ENCODE data around the gene CRYBG1. TPM values are rescaled to one million over a fixed set of nuclear protein-coding genes. Genes with fewer than 3 reads are reported as not detected.

CRYBG1 gene
- total RNA-seq, 1 experiment from 2014 or later: 0.66 TPM

GRCh38 chr6:106425382-106425781, 64.9 kb downstream of the CRYBG1 start:
- H3K4me3 ChIP-seq (ENCODE audit: insufficient read depth, low read depth, low read length): no peak overlapping the region
- no peaks in the 10 kb centered on the region for H3K36me3 ChIP-seq (replicated peaks; ENCODE audit: control insufficient read depth, insufficient read depth, low read length)
- no peak for DNase-seq
- H3K27me3 ChIP-seq (ENCODE audit: control insufficient read depth, insufficient read depth, low read length): no peaks in the 10 kb centered on the region

- Histone ChIP-seq H3K4me3 (ENCODE audit: insufficient read depth, low read depth, low read length) (no peak overlapping the region), H3K36me3 (replicated peaks; ENCODE audit: control insufficient read depth, insufficient read depth, low read length) (no peaks in the 10 kb centered on the region), H3K27me3 (ENCODE audit: control insufficient read depth, insufficient read depth, low read length) (no peaks in the 10 kb centered on the region)
- no peak for DNase-seq
Observed at GRCh38 chr6:106426250-106426970, 65.9 kb downstream of the CRYBG1 start.

DNA sequence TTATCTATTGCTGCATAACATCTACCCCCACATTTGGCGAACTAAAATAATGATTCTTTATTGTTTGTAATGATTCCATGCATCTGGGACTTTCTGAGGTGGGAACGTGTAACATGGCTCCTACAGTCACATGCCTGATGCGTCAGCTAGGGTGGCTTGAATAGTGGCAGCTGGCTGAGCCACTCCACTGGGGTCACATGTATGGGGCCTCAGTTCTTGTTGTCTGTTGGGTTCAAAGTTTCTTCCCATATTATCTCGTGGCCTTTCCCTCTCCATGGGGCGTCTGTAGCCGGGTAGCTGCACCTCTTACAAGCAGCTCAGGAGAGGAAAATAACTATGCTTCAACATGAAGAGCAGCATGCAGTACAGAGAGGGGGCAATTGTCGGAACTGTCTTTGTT, 69.9 kb downstream of the CRYBG1 start:
- Histone ChIP-seq H3K4me3 (ENCODE audit: insufficient read depth, low read depth, low read length) (no peak overlapping the region), H3K27me3 (ENCODE audit: control insufficient read depth, insufficient read depth, low read length) (no peaks in the 10 kb centered on the region), H3K36me3 (replicated peaks; ENCODE audit: control insufficient read depth, insufficient read depth, low read length) (no peaks in the 10 kb centered on the region)
- DNase-seq: no peak

DNA sequence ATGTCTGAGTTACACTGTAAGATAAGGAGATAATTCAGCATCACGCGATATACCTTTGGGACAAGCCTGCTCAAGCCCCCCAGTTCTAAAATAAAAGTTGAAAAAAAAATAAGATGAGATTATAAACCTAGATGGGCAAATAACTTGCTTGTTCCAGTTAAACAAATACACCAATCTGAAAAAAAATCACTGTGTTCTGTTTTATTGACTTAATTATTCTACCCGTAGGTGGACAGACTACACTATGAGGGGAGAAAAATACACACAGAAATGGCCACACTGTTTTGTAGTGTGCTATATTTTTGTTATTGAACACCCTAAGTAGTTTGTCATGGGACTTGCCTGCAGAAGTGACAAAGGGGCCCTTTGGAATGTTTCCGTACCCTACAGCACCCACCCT, 70.9 kb downstream of the CRYBG1 start:
- DNase-seq: no peak
- Histone ChIP-seq H3K4me3 (ENCODE audit: insufficient read depth, low read depth, low read length) (no peak overlapping the region), H3K36me3 (replicated peaks; ENCODE audit: control insufficient read depth, insufficient read depth, low read length) (no peaks in the 10 kb centered on the region), H3K27me3 (ENCODE audit: control insufficient read depth, insufficient read depth, low read length) (no peaks in the 10 kb centered on the region)

GRCh38 chr6:106431972-106432371, 71.5 kb downstream of the CRYBG1 start:
- Histone ChIP-seq H3K4me3 (ENCODE audit: insufficient read depth, low read depth, low read length) (no peak overlapping the region), H3K36me3 (replicated peaks; ENCODE audit: control insufficient read depth, insufficient read depth, low read length) (no peaks in the 10 kb centered on the region), H3K27me3 (ENCODE audit: control insufficient read depth, insufficient read depth, low read length) (no peaks in the 10 kb centered on the region)
- DNase-seq: no peak

DNA sequence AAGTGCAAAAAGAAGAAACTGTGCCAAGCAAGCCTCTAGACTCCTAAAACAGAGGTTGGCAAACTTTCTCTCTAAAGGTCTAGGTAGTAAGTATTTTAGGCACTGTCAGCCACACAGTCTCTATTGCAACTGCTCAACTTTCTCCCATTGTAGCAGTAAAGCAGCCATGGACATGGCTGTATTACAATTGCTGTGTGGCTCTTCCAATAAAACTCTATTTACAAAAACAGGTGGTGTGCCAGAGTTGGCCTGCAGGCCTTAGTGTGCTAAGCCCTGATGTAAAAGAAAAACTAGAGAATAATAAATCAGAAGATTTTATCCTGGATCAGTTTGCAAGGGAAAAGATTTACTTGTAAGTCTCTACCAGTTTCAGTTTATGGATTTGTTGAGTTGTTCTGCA, 74.0 kb downstream of the CRYBG1 start:
- no peaks in the 10 kb centered on the region for H3K36me3 ChIP-seq (replicated peaks; ENCODE audit: control insufficient read depth, insufficient read depth, low read length)
- DNase-seq: no peak
- H3K27me3 ChIP-seq (ENCODE audit: control insufficient read depth, insufficient read depth, low read length): no peaks in the 10 kb centered on the region; the same call in 1 of the 2 replicates
- no peak overlapping the region for H3K4me3 ChIP-seq (ENCODE audit: insufficient read depth, low read depth, low read length)

DNA sequence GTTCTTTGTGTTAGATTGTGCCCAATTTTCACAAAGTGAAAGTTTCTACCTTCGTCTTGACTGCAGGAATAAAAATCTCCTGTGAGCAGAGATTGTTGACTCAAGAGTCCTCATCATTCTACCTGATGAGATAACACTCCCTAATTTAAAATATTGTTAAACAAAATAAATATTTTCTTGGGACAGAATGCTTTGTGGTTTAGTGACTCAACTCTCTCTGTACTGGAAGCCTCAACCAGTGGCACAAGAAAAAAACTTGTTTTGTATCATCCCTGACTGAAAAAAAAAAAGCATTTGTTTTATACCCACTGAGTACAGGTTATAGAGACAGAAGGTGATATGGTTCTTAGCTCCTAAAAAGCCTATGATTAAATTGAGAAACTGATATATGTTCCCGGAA, 78.9 kb downstream of the CRYBG1 start:
- no peak overlapping the region for H3K4me3 ChIP-seq (ENCODE audit: insufficient read depth, low read depth, low read length)
- no peak for DNase-seq
- no peaks in the 10 kb centered on the region; the same call in 1 of the 2 replicates for H3K27me3 ChIP-seq (ENCODE audit: control insufficient read depth, insufficient read depth, low read length)
- no peaks in the 10 kb centered on the region for H3K36me3 ChIP-seq (replicated peaks; ENCODE audit: control insufficient read depth, insufficient read depth, low read length)

- Histone ChIP-seq H3K4me3 (ENCODE audit: insufficient read depth, low read depth, low read length) (no peak overlapping the region), H3K36me3 (replicated peaks; ENCODE audit: control insufficient read depth, insufficient read depth, low read length) (no peaks in the 10 kb centered on the region), H3K27me3 (ENCODE audit: control insufficient read depth, insufficient read depth, low read length) (no peaks in the 10 kb centered on the region; the same call in 1 of the 2 replicates)
- no peak for DNase-seq
Observed at GRCh38 chr6:106440546-106440945, 80.0 kb downstream of the CRYBG1 start.

DNA sequence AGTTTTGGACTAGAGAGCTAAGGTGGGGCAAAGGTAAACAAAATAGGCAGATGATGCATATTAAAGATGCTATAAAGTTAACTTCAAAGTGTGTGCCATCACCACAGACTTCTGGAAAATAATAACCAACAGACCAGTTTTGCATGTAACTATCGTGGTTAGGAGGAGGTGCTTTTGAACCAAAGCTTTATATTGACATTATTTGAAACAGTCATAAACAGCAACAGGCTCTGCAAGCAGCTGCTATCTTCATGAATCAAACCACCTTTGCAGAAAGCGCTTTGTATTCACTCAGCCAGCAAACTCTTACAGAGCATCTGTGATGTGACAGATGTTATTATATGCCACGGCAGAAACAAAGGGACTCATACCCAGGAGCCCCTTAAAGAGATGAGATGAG, 81.9 kb downstream of the CRYBG1 start:
- Histone ChIP-seq H3K27me3 (ENCODE audit: control insufficient read depth, insufficient read depth, low read length) (no peaks in the 10 kb centered on the region; the same call in 1 of the 2 replicates), H3K36me3 (replicated peaks; ENCODE audit: control insufficient read depth, insufficient read depth, low read length) (no peaks in the 10 kb centered on the region), H3K4me3 (ENCODE audit: insufficient read depth, low read depth, low read length) (no peak overlapping the region)
- no peak for DNase-seq

DNA sequence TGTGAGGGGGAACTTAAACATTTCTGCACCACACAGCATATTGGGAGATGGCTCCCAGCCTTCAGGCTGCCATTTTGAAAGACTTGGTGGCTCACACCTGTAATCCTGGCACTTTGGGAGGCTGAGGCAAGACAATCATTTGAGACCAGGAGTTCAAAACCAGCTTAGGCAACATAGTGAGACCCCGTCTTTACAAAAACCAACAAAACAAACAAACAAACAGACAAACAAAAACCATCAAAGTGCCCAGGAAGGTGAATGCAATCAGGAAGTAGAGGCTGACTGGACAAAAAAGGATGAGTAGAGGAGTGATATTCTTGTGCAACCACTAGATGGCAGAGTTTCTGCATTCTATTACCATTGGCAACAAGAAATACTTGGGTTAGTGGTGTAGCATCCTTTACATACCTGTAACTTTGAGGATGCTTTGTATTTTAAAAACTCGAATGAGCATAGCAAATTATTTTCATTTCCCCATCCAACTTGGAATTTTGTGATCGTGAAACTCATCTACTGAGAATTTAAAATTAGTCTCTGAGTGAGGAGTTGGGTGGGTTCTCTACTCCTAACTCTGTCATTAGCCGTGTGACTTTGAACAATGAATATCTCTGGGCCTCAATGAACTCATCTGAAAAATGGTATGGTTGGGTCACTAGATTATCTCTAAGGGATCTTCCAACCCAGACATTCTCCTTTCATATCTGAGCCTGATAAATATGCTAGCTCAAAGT, 84.4 kb downstream of the CRYBG1 start:
- no peaks in the 10 kb centered on the region for H3K36me3 ChIP-seq (replicated peaks; ENCODE audit: control insufficient read depth, insufficient read depth, low read length)
- DNase-seq: peak; percentile 62

GRCh38 chr6:106445508-106445878, 85.0 kb downstream of the CRYBG1 start:
- Histone ChIP-seq H3K4me3 (ENCODE audit: insufficient read depth, low read depth, low read length) (no peak overlapping the region), H3K36me3 (replicated peaks; ENCODE audit: control insufficient read depth, insufficient read depth, low read length) (no peaks in the 10 kb centered on the region), H3K27me3 (ENCODE audit: control insufficient read depth, insufficient read depth, low read length) (no peaks in the 10 kb centered on the region)
- no peak for DNase-seq

More for the DNA sequence above, 84.4 kb downstream of the CRYBG1 start:
- Histone ChIP-seq H3K27me3 (ENCODE audit: control insufficient read depth, insufficient read depth, low read length) (no peaks in the 10 kb centered on the region), H3K4me3 (ENCODE audit: insufficient read depth, low read depth, low read length) (no peak overlapping the region)

GRCh38 chr6:106446287-106446885, 85.9 kb downstream of the CRYBG1 start:
- Histone ChIP-seq H3K36me3 (replicated peaks; ENCODE audit: control insufficient read depth, insufficient read depth, low read length) (no peaks in the 10 kb centered on the region), H3K4me3 (ENCODE audit: insufficient read depth, low read depth, low read length) (no peak overlapping the region), H3K27me3 (ENCODE audit: control insufficient read depth, insufficient read depth, low read length) (no peaks in the 10 kb centered on the region)
- DNase-seq: no peak

DNA sequence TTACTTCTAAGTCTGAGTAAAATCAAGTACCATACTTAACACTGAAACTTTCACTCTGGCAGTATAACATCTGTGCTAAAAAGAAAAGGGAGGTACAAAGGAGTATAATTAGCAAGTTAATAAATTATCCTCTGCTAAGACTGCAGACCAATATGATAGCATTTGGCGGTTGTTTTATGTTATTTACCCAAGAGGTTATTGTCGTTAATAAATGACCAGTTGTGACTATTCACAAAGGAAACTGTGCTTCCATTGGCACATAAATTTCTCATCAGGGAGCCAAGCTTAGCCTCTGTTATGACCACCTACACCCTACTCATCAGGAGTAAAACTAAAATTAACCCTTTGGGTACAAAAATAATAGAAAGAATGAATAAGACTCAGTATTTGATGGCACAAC, 86.5 kb downstream of the CRYBG1 start:
- no peak for DNase-seq
- Histone ChIP-seq H3K4me3 (ENCODE audit: insufficient read depth, low read depth, low read length) (no peak overlapping the region), H3K36me3 (replicated peaks; ENCODE audit: control insufficient read depth, insufficient read depth, low read length) (no peaks in the 10 kb centered on the region), H3K27me3 (ENCODE audit: control insufficient read depth, insufficient read depth, low read length) (no peaks in the 10 kb centered on the region)

DNA sequence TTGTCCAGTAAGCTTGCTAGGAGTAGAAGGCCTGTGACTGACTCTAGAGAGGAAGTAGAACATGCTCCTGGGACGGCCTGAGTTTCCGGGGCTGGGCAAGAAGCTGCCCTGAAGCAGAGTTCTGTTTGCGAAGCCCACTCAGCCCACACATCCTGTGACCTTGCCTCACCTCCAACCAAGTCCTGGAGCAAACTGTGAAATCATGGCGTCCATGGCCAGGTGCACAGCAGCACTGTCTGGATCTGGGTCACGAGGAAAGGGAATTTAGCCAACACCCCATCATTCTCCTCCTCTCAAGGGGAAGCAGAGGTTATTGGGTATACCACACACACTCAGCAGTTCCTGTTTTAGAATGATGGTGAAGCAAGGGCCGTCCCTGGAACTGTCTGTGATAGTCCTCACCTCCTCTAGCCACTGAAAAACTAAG, 87.5 kb downstream of the CRYBG1 start:
- no peak for DNase-seq
- no peaks in the 10 kb centered on the region for H3K27me3 ChIP-seq (ENCODE audit: control insufficient read depth, insufficient read depth, low read length)
- H3K4me3 ChIP-seq (ENCODE audit: insufficient read depth, low read depth, low read length): no peak overlapping the region
- no peaks in the 10 kb centered on the region for H3K36me3 ChIP-seq (replicated peaks; ENCODE audit: control insufficient read depth, insufficient read depth, low read length)

DNA sequence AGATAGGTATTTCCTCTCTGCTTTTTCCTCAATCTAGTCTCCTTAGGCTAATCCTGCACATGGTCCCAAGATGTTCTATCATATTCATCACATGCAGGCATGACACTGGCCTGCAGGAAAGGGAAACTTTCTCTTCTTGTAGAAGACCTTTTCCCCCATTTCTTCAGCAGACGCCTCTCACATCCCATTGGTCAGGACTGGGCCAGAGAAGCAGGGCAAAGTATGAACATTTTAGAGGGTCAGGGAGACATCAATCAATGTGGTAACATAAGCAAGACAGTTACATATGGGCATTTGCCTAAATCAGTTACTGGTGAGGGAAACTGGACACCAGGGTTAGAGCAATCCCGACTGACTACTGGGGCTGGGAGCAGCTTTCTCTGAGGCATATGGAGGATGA, 90.1 kb downstream of the CRYBG1 start:
- no peak for DNase-seq
- H3K27me3 ChIP-seq (ENCODE audit: control insufficient read depth, insufficient read depth, low read length): no peaks in the 10 kb centered on the region
- no peak overlapping the region for H3K4me3 ChIP-seq (ENCODE audit: insufficient read depth, low read depth, low read length)
- H3K36me3 ChIP-seq (replicated peaks; ENCODE audit: control insufficient read depth, insufficient read depth, low read length): no peaks in the 10 kb centered on the region

All from H7 (cell line).